GM21360 (cell line): ENCODE measurements around the gene CDC42EP4.
"Not testable (repeated sequence)": the region's sequence is repeated elsewhere in the genome, so short reads cannot be mapped to it uniquely, and the experiment has no call there.

Experiments
- ATAC-seq: cut with Tn5 transposase; IDR thresholded peaks from one replicate; pipeline ENCODE4 v1.9.1; 2021; ENCODE audit warnings: mild to moderate bottlenecking, moderate library complexity; ENCODE audit not compliant: unreplicated experiment

The CDC42EP4 gene

GRCh38 chr17:73281928-73282327 lies 29.9 kb downstream of the CDC42EP4 start:
- ATAC-seq = peak; percentile 93

- ATAC-seq = no peak
Observed at GRCh38 chr17:73280191-73280590, 31.6 kb downstream of the CDC42EP4 start.

- ATAC-seq = no peak
Observed at GRCh38 chr17:73279704-73280103, 32.1 kb downstream of the CDC42EP4 start.

- no peak for ATAC-seq
Observed at GRCh38 chr17:73278465-73279453, 33.0 kb downstream of the CDC42EP4 start.

- ATAC-seq = no peak
Observed at GRCh38 chr17:73278049-73278464, 33.7 kb downstream of the CDC42EP4 start.

- no peak for ATAC-seq
Observed at GRCh38 chr17:73274490-73274889, 37.3 kb downstream of the CDC42EP4 start.

- ATAC-seq = no peak
Observed at GRCh38 chr17:73272906-73273218, 38.9 kb downstream of the CDC42EP4 start.

- peak; percentile 94 for ATAC-seq
Observed at GRCh38 chr17:73271072-73271471, 40.7 kb downstream of the CDC42EP4 start.

- no peak for ATAC-seq
Observed at GRCh38 chr17:73269791-73270190, 42.0 kb downstream of the CDC42EP4 start.

- ATAC-seq = no peak
Observed at GRCh38 chr17:73269329-73269615, 42.5 kb downstream of the CDC42EP4 start.

GRCh38 chr17:73268582-73269328 lies 43.0 kb downstream of the CDC42EP4 start:
- ATAC-seq = no peak

GRCh38 chr17:73267648-73268537 lies 43.9 kb downstream of the CDC42EP4 start:
- no peak for ATAC-seq

- no peak for ATAC-seq
Observed at GRCh38 chr17:73266796-73267195, 45.0 kb downstream of the CDC42EP4 start.

- ATAC-seq = no peak
Observed at GRCh38 chr17:73265646-73266640, 45.9 kb downstream of the CDC42EP4 start.

GRCh38 chr17:73264448-73264847 lies 47.4 kb downstream of the CDC42EP4 start:
- ATAC-seq = not testable (repeated sequence)

- ATAC-seq = no peak
Observed at GRCh38 chr17:73262676-73263642, 48.8 kb downstream of the CDC42EP4 start.

GRCh38 chr17:73261952-73262675 lies 49.7 kb downstream of the CDC42EP4 start:
- ATAC-seq = no peak

GRCh38 chr17:73261617-73261951 lies 50.2 kb downstream of the CDC42EP4 start, which contains the start of gene CPSF4L:
Gene CPSF4L, minus strand, starts transcription at chr17:73261880. Its CDS starts 62 bp downstream, at chr17:73261818.
- no peak for ATAC-seq
